ENCODE results near the gene ULK4.

ULK4 gene

GRCh38 chr3:41525303-41526064, 436.4 kb downstream of the ULK4 start (continued):
- TF ChIP-seq SCRT2 (tag by site-specific recombination; IDR thresholded peaks at IDR 0.05) (no peak), SETDB1 (IDR thresholded peaks at IDR 0.05; ENCODE audit: insufficient read length, low read length) (no peak), ZNF571 (tag by site-specific recombination; IDR thresholded peaks at IDR 0.05) (no peak), ZNF146 (tag by site-specific recombination; IDR thresholded peaks at IDR 0.05) (no peak), ZSCAN30 (tag by site-specific recombination; IDR thresholded peaks at IDR 0.05) (no peak), REST (tag by site-specific recombination; IDR thresholded peaks at IDR 0.05) (no peak)

DNA sequence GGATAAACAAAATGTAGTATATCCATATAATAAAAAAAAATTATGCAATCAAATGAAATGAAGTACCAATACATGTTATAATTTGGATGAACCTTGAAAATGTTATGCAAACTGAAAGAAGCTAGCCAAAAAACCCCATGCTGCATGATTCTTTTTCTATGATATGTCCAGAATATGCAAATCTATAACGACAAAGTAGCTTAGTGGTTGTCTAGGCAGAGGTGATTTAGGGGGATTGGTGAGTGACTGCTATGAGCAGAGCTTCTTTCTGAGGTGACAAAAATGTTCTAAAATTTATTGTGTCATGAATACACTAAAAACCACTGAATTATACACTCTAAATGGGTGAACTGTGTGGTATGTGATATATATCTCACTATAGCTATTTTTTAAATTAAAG, 438.0 kb downstream of the ULK4 start:
- TF ChIP-seq ZXDB (tag by site-specific recombination; IDR thresholded peaks at IDR 0.05): no peak
- no peak for TF ChIP-seq OVOL3 (tag by site-specific recombination; IDR thresholded peaks at IDR 0.05)
- TF ChIP-seq ZNF629 (tag by site-specific recombination; IDR thresholded peaks at IDR 0.05): no peak
- no peak overlapping the region for H3K4me3 ChIP-seq (ENCODE audit: low read depth, low read length)
- CTCF ChIA-PET: no interaction called here
- H3K4me1 ChIP-seq (ENCODE audit: control insufficient read depth, insufficient read depth, low read length): no peaks in the 10 kb centered on the region
- H3K27ac ChIP-seq (ENCODE audit: extremely low read depth, low read depth, low read length): no peak overlapping the region
- POLR2A ChIA-PET: no interaction called here
- H3K9me3 ChIP-seq (ENCODE audit: control insufficient read depth, insufficient read depth, low read depth, low read length): no peaks in the 10 kb centered on the region
- no peaks in the 10 kb centered on the region for H3K36me3 ChIP-seq (ENCODE audit: control insufficient read depth in 2 of 2, insufficient read depth in 1 of 2, low read length in 2 of 2)

DNA sequence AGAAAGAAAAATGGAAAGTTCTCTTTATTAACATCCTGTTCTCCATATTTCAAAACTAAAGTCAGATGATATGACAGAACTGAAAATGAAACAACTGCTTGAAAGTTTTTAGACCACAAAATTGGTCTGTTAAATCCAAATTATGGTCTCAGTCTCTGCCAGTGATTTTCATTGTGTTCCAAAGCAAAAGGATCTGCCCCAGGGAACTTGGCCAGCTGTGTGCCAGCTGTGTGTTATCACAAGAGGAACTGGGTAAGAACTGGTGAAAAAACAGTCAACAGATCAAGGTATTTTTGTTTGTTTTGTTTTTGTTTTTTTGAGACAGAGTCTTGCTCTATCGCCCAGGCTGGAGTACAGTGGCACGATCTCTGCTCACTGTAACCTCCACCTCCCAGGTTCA, 439.3 kb downstream of the ULK4 start:
- CTCF ChIA-PET: interaction anchor here (0.6 kb wide), 1 partner anchor 1235 kb away, joined by 3 read pairs; no protein-coding TSS in a partner anchor
- no peaks in the 10 kb centered on the region for H3K9me3 ChIP-seq (ENCODE audit: control insufficient read depth, insufficient read depth, low read depth, low read length)
- POLR2A ChIA-PET: no interaction called here
- no peaks in the 10 kb centered on the region for H3K4me1 ChIP-seq (ENCODE audit: control insufficient read depth, insufficient read depth, low read length)
- no peaks in the 10 kb centered on the region for H3K36me3 ChIP-seq (ENCODE audit: control insufficient read depth in 2 of 2, insufficient read depth in 1 of 2, low read length in 2 of 2)
- no peak overlapping the region for H3K27ac ChIP-seq (ENCODE audit: extremely low read depth, low read depth, low read length)
- TF ChIP-seq, protein P1, sequence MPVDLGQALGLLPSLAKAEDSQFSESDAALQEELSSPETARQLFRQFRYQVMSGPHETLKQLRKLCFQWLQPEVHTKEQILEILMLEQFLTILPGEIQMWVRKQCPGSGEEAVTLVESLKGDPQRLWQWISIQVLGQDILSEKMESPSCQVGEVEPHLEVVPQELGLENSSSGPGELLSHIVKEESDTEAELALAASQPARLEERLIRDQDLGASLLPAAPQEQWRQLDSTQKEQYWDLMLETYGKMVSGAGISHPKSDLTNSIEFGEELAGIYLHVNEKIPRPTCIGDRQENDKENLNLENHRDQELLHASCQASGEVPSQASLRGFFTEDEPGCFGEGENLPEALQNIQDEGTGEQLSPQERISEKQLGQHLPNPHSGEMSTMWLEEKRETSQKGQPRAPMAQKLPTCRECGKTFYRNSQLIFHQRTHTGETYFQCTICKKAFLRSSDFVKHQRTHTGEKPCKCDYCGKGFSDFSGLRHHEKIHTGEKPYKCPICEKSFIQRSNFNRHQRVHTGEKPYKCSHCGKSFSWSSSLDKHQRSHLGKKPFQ (tag by site-specific recombination; IDR thresholded peaks at IDR 0.05): no peak
- TF ChIP-seq ZNF433 (tag by site-specific recombination; IDR thresholded peaks at IDR 0.05; ENCODE audit: low read depth) (no peak), ZNF571 (tag by site-specific recombination; IDR thresholded peaks at IDR 0.05) (no peak), ZNF416 (tag by site-specific recombination; IDR thresholded peaks at IDR 0.05) (no peak), ZNF658 (tag by site-specific recombination; IDR thresholded peaks at IDR 0.05) (no peak), ZNF623 (tag by site-specific recombination; IDR thresholded peaks at IDR 0.05) (no peak), ZNF19 (tag by site-specific recombination; IDR thresholded peaks at IDR 0.05; ENCODE audit: low read depth) (no peak), ZNF426 (tag by site-specific recombination; IDR thresholded peaks at IDR 0.05) (no peak), ZNF664 (tag by site-specific recombination; IDR thresholded peaks at IDR 0.05) (no peak), ZNF157 (tag by site-specific recombination; IDR thresholded peaks at IDR 0.05) (no peak), ZNF48 (tag by site-specific recombination; IDR thresholded peaks at IDR 0.05) (no peak)
- TF ChIP-seq, protein P2, sequence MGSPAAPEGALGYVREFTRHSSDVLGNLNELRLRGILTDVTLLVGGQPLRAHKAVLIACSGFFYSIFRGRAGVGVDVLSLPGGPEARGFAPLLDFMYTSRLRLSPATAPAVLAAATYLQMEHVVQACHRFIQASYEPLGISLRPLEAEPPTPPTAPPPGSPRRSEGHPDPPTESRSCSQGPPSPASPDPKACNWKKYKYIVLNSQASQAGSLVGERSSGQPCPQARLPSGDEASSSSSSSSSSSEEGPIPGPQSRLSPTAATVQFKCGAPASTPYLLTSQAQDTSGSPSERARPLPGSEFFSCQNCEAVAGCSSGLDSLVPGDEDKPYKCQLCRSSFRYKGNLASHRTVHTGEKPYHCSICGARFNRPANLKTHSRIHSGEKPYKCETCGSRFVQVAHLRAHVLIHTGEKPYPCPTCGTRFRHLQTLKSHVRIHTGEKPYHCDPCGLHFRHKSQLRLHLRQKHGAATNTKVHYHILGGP (tag by site-specific recombination; IDR thresholded peaks at IDR 0.05): no peak
- TF ChIP-seq, protein P3, sequence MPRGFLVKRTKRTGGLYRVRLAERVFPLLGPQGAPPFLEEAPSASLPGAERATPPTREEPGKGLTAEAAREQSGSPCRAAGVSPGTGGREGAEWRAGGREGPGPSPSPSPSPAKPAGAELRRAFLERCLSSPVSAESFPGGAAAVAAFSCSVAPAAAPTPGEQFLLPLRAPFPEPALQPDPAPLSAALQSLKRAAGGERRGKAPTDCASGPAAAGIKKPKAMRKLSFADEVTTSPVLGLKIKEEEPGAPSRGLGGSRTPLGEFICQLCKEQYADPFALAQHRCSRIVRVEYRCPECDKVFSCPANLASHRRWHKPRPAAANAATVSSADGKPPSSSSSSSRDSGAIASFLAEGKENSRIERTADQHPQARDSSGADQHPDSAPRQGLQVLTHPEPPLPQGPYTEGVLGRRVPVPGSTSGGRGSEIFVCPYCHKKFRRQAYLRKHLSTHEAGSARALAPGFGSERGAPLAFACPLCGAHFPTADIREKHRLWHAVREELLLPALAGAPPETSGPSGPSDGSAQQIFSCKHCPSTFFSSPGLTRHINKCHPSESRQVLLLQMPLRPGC (tag by site-specific recombination; IDR thresholded peaks at IDR 0.05): no peak
- TF ChIP-seq, protein P4, sequence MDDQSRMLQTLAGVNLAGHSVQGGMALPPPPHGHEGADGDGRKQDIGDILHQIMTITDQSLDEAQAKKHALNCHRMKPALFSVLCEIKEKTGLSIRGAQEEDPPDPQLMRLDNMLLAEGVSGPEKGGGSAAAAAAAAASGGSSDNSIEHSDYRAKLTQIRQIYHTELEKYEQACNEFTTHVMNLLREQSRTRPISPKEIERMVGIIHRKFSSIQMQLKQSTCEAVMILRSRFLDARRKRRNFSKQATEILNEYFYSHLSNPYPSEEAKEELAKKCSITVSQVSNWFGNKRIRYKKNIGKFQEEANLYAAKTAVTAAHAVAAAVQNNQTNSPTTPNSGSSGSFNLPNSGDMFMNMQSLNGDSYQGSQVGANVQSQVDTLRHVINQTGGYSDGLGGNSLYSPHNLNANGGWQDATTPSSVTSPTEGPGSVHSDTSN (CRISPR knock-in tag; IDR thresholded peaks at IDR 0.05): no peak
- H3K4me3 ChIP-seq (ENCODE audit: low read depth, low read length): no peak overlapping the region
